HepG2 (cell line): ENCODE data around the gene CLCA2. TPM values are rescaled to one million over a fixed set of nuclear protein-coding genes. Genes with fewer than 3 reads are reported as not detected.
"Not testable (repeated sequence)": the region's sequence is repeated elsewhere in the genome, so short reads cannot be mapped to it uniquely, and the experiment has no call there.

Experiments
- ATAC-seq: fragments of 200-7000 bp; cut with Tn5 transposase; 3 replicates; pipeline ENCODE4 v1.9.1; 2020; ENCODE audit warnings: mild to moderate bottlenecking, moderate library complexity
- BruUV-seq: library from RNA; stranded (reverse); fragments of 400-500 nt; replicated peaks from 2 replicates; lab custom pipeline; 2021; lab: Mats Ljungman, UMichigan
- CTCF ChIA-PET: fragments of 300-600 bp; formaldehyde crosslinking; extraction: SDS; loops from one replicate; lab custom pipeline; 2021; ENCODE audit warnings: low total read pairs, inconsistent platforms, low intra/inter-chr PET ratio; lab: Yijun Ruan, JAX
- POLR2A ChIA-PET: fragments of 350-600 bp; sonication (Branson Sonifier 250); formaldehyde crosslinking; loops from one replicate; lab custom pipeline; 2020; ENCODE audit warnings: antibody characterized with exemption, inconsistent platforms; lab: Yijun Ruan, JAX
- DNase-seq: peaks from one replicate; pipeline ENCODE4 v3.0.0-alpha.2; 2015; ENCODE audit warnings: low spot score
- FAIRE-seq: peaks from 3 replicates; lab custom pipeline; 2011; peaks lifted over from hg19 to GRCh38; lab: Jason Lieb, UNC
- H2AFZ ChIP-seq: one replicate; pipeline ENCODE4 v1.6.1; 2011; ENCODE audit warnings: low read length, inconsistent platforms
- H3K27ac ChIP-seq: fragments of 300-600 bp; 3 replicates; pipeline ENCODE4 v1.8.0; 2011; ENCODE audit warnings: mixed run types, mild to moderate bottlenecking, mixed read lengths, low read length, inconsistent platforms; ENCODE audit not compliant: insufficient read depth; ENCODE audit errors: extremely low read length
- H3K27me3 ChIP-seq, 2 experiments: fragments of 200-600 bp in 1 of 2; 2 replicates in 1 of 2; 3 replicates in 1 of 2; pipeline versions ENCODE4 v1.6.0 to v1.8.0; 2011; ENCODE audit warnings: low read length in 2 of 2, mild to moderate bottlenecking in 2 of 2, moderate library complexity in 2 of 2, inconsistent platforms in 1 of 2; ENCODE audit not compliant: insufficient read depth in 2 of 2, control insufficient read depth in 1 of 2
- H3K36me3 ChIP-seq, 2 experiments: fragments of 200-600 bp in 1 of 2; replicated peaks in 1 of 2; 2 replicates in 1 of 2; 3 replicates in 1 of 2; pipeline versions ENCODE4 v1.5.1 to v1.8.0; 2011; ENCODE audit warnings: low read length in 2 of 2, inconsistent platforms in 1 of 2; ENCODE audit not compliant: insufficient read depth in 2 of 2, control insufficient read depth in 1 of 2
- H3K4me1 ChIP-seq: 2 replicates; pipeline ENCODE4 v1.5.1; 2012; ENCODE audit warnings: low read length, inconsistent platforms; ENCODE audit not compliant: insufficient read depth
- H3K4me2 ChIP-seq: 2 replicates; pipeline ENCODE4 v1.6.0; 2011; ENCODE audit warnings: low read depth, low read length, inconsistent platforms
- H3K4me3 ChIP-seq, 3 experiments: fragments of 200-600 bp in 1 of 3; sonication (generic), shearing (Covaris generic) in 1 of 3; replicated peaks in 1 of 3; 2 replicates each; pipeline ENCODE4 v1.5.1; 2011 to 2016; ENCODE audit warnings: low read length in 3 of 3, inconsistent platforms in 2 of 3, low read depth in 2 of 3, mild to moderate bottlenecking in 2 of 3, control low read depth in 1 of 3, mixed read lengths in 1 of 3; ENCODE audit not compliant: insufficient read depth in 1 of 3
- H3K79me2 ChIP-seq: one replicate; pipeline ENCODE4 v1.6.1; 2011; ENCODE audit warnings: low read length, inconsistent platforms; ENCODE audit not compliant: insufficient read depth
- H3K9ac ChIP-seq: 2 replicates; pipeline ENCODE4 v1.6.0; 2011; ENCODE audit warnings: mild to moderate bottlenecking, low read depth, low read length, inconsistent platforms; ENCODE audit not compliant: insufficient read depth
- H3K9me3 ChIP-seq: 2 replicates; pipeline ENCODE4 v1.5.1; 2012; ENCODE audit warnings: mild to moderate bottlenecking, low read length
- H4K20me1 ChIP-seq: 2 replicates; pipeline ENCODE4 v1.6.0; 2011; ENCODE audit warnings: inconsistent platforms, mild to moderate bottlenecking, low read length, moderate library complexity; ENCODE audit not compliant: insufficient read depth
- RAD21 ChIP-seq: fragments of 450-650 bp; formaldehyde crosslinking; IDR thresholded peaks from 2 replicates; pipeline ENCODE4 v1.5.0; 2020; ENCODE audit warnings: mild to moderate bottlenecking
- STAG1 ChIP-seq: sonication (generic); formaldehyde crosslinking; IDR thresholded peaks from 2 replicates; pipeline ENCODE4 v1.4.0; 2020; ENCODE audit warnings: missing genetic modification reagents
- WGBS: methylation state at CpG from one replicate; pipeline ENCODE4 v1.1.6; 2017; ENCODE audit warnings: low lambda C conversion rate; 5-methylcytosine and 5-hydroxymethylcytosine counted together
- in situ Hi-C: cut with HindIII; loops from 2 replicates; pipeline ENCODE4 v1.10.0; 2017; ENCODE audit warnings: low pct_unique_long_range_greater_than_20kb; ENCODE audit not compliant: extremely low pct_ligation_motif_present
- intact Hi-C: fragments of 100-400 bp; cut with micrococcal nuclease; formaldehyde crosslinking; loops from one replicate; pipeline ENCODE4 v1.10.0; 2022; ENCODE audit not compliant: unreplicated experiment
- polyA plus RNA-seq, 8 experiments: library from polyadenylated mRNA; depleted of rRNA in 3 of 8; stranded (reverse) in 7 of 8; unstranded in 1 of 8; fragments of >200 nt; fragmentation: Illumina TruSeq in 4 of 8; extraction: Trizol in 4 of 8; gene quantifications; 2 replicates each; pipeline versions ENCODE4 v1.2.1 to v1.2.3, GENCODE V29; 2011 to 2016; ENCODE audit warnings: low read depth in 4 of 8, missing spikeins in 1 of 8, mixed read lengths in 1 of 8; ENCODE audit not compliant: insufficient read depth in 1 of 8
- total RNA-seq, 5 experiments: library from RNA; depleted of rRNA; stranded (reverse); fragments of >200 nt; fragmentation: Illumina TruSeq; extraction: Trizol; gene quantifications; 2 replicates each; pipeline ENCODE4 v1.2.3, GENCODE V29; 2016; ENCODE audit warnings: low read depth in 1 of 5
- TF ChIP-seq, protein P1 (sequence below): sonication (generic); formaldehyde crosslinking; IDR thresholded peaks from 2 replicates; pipeline ENCODE4 v1.5.0; 2020; ENCODE audit warnings: mild to moderate bottlenecking, missing genetic modification reagents, moderate library complexity

The CLCA2 gene
- total and polyA plus RNA-seq, 2 of the 13 experiments (the other 11 are each of a cell fraction or from before 2014, with no cell fraction given), result not detected

GRCh38 chr1:86502125-86502646, 78.2 kb downstream of the CLCA2 start:
- H3K4me3 ChIP-seq, H3K27ac ChIP-seq, POLR2A ChIA-PET, H2AFZ ChIP-seq, H4K20me1 ChIP-seq, H3K4me1 ChIP-seq, H3K79me2 ChIP-seq, H3K36me3 ChIP-seq, H3K9ac ChIP-seq, BruUV-seq, H3K9me3 ChIP-seq: not testable (repeated sequence)
- Histone ChIP-seq H3K27me3 (peaks cover 5 to 39% of the 10 kb centered on the region in 2 experiments; a peak in 4 of 5 replicates), H3K4me2 (peak overlapping the region; percentile 0; the same call in 1 of the 2 replicates)
- ATAC-seq, result peak; percentile 84
- CTCF ChIA-PET, result interaction anchor here (0.9 to 3.3 kb wide), 3 partner anchors 28 to 240 kb away, joined by 3 to 18 read pairs (median 8); no protein-coding TSS in a partner anchor
- in situ Hi-C loops (loop anchor here (10.0 to 25.0 kb wide), 2 partner anchors 117 to 185 kb away; no protein-coding TSS in a partner anchor), intact Hi-C loops (loop anchor here (1.0 to 10.0 kb wide), 5 partner anchors 28 to 463 kb away; no protein-coding TSS in a partner anchor)
- WGBS, result 25% methylated on average over 16 of the region's 16 CpGs
- FAIRE-seq, result peak; percentile 94
- 0 out of 2 replicates have a peak, but pooled peaks have one; percentile 17 for TF ChIP-seq RAD21 (CRISPR knock-in tag)
- TF ChIP-seq, protein P1, sequence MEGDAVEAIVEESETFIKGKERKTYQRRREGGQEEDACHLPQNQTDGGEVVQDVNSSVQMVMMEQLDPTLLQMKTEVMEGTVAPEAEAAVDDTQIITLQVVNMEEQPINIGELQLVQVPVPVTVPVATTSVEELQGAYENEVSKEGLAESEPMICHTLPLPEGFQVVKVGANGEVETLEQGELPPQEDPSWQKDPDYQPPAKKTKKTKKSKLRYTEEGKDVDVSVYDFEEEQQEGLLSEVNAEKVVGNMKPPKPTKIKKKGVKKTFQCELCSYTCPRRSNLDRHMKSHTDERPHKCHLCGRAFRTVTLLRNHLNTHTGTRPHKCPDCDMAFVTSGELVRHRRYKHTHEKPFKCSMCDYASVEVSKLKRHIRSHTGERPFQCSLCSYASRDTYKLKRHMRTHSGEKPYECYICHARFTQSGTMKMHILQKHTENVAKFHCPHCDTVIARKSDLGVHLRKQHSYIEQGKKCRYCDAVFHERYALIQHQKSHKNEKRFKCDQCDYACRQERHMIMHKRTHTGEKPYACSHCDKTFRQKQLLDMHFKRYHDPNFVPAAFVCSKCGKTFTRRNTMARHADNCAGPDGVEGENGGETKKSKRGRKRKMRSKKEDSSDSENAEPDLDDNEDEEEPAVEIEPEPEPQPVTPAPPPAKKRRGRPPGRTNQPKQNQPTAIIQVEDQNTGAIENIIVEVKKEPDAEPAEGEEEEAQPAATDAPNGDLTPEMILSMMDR (CRISPR knock-in tag), result peak; percentile 63
- TF ChIP-seq STAG1, result peak; percentile 29; the same call in 1 of the 2 replicates
- peak; percentile 15 for DNase-seq
